Astrocyte (in vitro differentiated cells and primary cell): ENCODE results near the gene USP34. TPM values are rescaled to one million over a fixed set of nuclear protein-coding genes. Genes with fewer than 3 reads are reported as not detected.

ENCODE experiments used
- DNase-seq: peaks from one replicate; pipeline ENCODE4 v3.0.0-alpha.2; 2010; ENCODE audit warnings: low read depth
- FAIRE-seq: peaks from 2 replicates; lab custom pipeline; 2011; peaks lifted over from hg19 to GRCh38; lab: Jason Lieb, UNC
- H2AFZ ChIP-seq: 2 replicates; pipeline ENCODE4 v1.6.0; 2012; ENCODE audit warnings: low read depth, low read length, inconsistent platforms
- H3K27ac ChIP-seq: 2 replicates; pipeline ENCODE4 v1.5.1; 2011; ENCODE audit warnings: low read depth, low read length, inconsistent platforms
- H3K27me3 ChIP-seq: 2 replicates; pipeline ENCODE4 v1.6.0; 2011; ENCODE audit warnings: low read length, inconsistent platforms; ENCODE audit not compliant: insufficient read depth
- H3K36me3 ChIP-seq: 2 replicates; pipeline ENCODE4 v1.5.1; 2011; ENCODE audit warnings: low read length, inconsistent platforms; ENCODE audit not compliant: insufficient read depth
- H3K4me1 ChIP-seq: 2 replicates; pipeline ENCODE4 v1.5.1; 2011; ENCODE audit warnings: low read length, inconsistent platforms; ENCODE audit not compliant: insufficient read depth
- H3K4me2 ChIP-seq: 2 replicates; pipeline ENCODE4 v1.6.0; 2012; ENCODE audit warnings: low read length, inconsistent platforms
- H3K4me3 ChIP-seq: 2 replicates; pipeline ENCODE4 v1.5.1; 2011; ENCODE audit warnings: low read depth, mild to moderate bottlenecking, low read length, inconsistent platforms; ENCODE audit not compliant: insufficient read depth
- H3K79me2 ChIP-seq: 2 replicates; pipeline ENCODE4 v1.6.0; 2012; ENCODE audit warnings: mild to moderate bottlenecking, low read length, inconsistent platforms; ENCODE audit not compliant: insufficient read depth
- H3K9ac ChIP-seq: 2 replicates; pipeline ENCODE4 v1.6.0; 2012; ENCODE audit warnings: mild to moderate bottlenecking, low read length, inconsistent platforms
- H3K9me3 ChIP-seq: 2 replicates; pipeline ENCODE4 v1.5.1; 2012; ENCODE audit warnings: low read depth, mild to moderate bottlenecking, low read length, inconsistent platforms; ENCODE audit not compliant: insufficient read depth
- H4K20me1 ChIP-seq: 2 replicates; pipeline ENCODE4 v1.6.0; 2012; ENCODE audit warnings: low read length, inconsistent platforms; ENCODE audit not compliant: insufficient read depth
- H3K27ac Mint-ChIP-seq: one replicate; pipeline ENCODE4 v1.8.0; 2021; ENCODE audit warnings: mild to moderate bottlenecking, mixed read lengths; ENCODE audit not compliant: unreplicated experiment
- H3K27me3 Mint-ChIP-seq: one replicate; pipeline ENCODE4 v1.8.0; 2021; ENCODE audit warnings: low read depth, mixed read lengths; ENCODE audit not compliant: unreplicated experiment
- H3K36me3 Mint-ChIP-seq: one replicate; pipeline ENCODE4 v1.8.0; 2021; ENCODE audit warnings: low read depth, mixed read lengths; ENCODE audit not compliant: unreplicated experiment
- H3K4me1 Mint-ChIP-seq: one replicate; pipeline ENCODE4 v1.8.0; 2021; ENCODE audit warnings: low read depth, mixed read lengths; ENCODE audit not compliant: unreplicated experiment
- H3K4me3 Mint-ChIP-seq: one replicate; pipeline ENCODE4 v1.8.0; 2021; ENCODE audit warnings: mild to moderate bottlenecking, moderate library complexity, mixed read lengths; ENCODE audit not compliant: unreplicated experiment
- H3K9me3 Mint-ChIP-seq: one replicate; pipeline ENCODE4 v1.8.0; 2021; ENCODE audit warnings: mild to moderate bottlenecking, mixed read lengths; ENCODE audit not compliant: unreplicated experiment
- EZH2 ChIP-seq: IDR thresholded peaks from 2 replicates; pipeline ENCODE4 v1.6.1; 2012; ENCODE audit warnings: mild to moderate bottlenecking, low read length, inconsistent platforms; ENCODE audit not compliant: insufficient read depth
- total RNA-seq: library from RNA; stranded (reverse); gene quantifications from 2 replicates; pipeline ENCODE4 v1.2.1, GENCODE V29; 2021
- TF ChIP-seq, protein P1 (sequence below): IDR thresholded peaks from 2 replicates; pipeline ENCODE4 v1.5.1; 2011; ENCODE audit warnings: low read depth, mild to moderate bottlenecking, inconsistent platforms, low read length, moderate library complexity; ENCODE audit not compliant: insufficient read depth

The USP34 gene
- total RNA-seq, 1 donor from 2014 or later = 99.9 TPM

DNA sequence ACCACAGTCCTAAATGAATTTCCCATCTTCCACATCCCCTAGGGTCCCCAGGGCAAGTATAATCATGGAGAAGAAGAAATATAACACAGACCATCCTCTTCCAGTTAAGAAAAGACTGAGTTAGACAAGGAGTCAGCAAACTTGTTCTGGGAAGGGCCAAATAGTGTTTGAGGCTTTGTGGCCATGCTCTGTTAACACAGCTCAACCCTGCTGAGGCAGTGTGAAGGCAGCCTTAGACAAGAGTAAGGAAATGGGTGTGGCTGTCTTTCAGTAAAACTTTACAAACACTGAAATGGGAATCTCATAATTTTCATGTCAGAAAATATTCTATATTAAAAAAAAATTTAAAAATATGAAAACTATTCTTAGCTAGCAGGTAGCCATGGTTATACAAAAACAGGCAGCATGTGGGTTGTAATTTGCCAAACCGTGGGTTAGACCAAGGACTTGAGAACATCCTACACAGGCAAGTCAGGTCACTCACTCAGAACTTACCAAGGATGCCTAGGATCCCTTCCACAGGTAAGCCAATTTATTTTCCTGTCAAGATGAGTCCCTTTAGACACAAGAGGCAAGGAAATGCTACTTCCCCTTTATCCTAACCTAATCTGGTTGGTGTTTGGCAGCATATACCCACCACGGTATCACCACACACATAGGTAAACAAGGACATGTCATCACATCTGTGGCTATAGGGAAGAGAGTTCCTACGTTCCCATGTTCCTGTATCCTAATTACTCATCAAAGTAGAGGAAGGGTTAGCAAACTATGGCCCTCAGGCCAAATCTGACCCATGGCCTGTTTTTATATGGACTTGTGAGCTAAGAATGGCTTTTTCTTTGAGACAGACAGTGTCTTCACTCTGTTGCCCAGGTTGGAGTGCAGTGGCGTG lies 277.0 kb downstream of the USP34 start:
- no peak overlapping the region for H2AFZ ChIP-seq
- no peak for TF ChIP-seq EZH2
- TF ChIP-seq, protein P1, sequence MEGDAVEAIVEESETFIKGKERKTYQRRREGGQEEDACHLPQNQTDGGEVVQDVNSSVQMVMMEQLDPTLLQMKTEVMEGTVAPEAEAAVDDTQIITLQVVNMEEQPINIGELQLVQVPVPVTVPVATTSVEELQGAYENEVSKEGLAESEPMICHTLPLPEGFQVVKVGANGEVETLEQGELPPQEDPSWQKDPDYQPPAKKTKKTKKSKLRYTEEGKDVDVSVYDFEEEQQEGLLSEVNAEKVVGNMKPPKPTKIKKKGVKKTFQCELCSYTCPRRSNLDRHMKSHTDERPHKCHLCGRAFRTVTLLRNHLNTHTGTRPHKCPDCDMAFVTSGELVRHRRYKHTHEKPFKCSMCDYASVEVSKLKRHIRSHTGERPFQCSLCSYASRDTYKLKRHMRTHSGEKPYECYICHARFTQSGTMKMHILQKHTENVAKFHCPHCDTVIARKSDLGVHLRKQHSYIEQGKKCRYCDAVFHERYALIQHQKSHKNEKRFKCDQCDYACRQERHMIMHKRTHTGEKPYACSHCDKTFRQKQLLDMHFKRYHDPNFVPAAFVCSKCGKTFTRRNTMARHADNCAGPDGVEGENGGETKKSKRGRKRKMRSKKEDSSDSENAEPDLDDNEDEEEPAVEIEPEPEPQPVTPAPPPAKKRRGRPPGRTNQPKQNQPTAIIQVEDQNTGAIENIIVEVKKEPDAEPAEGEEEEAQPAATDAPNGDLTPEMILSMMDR = no peak
- Mint-ChIP-seq H3K9me3 (no peaks in the 10 kb centered on the region), H3K4me1 (no peaks in the 10 kb centered on the region), H3K27me3 (no peaks in the 10 kb centered on the region), H3K36me3 (peaks cover 5% of the 10 kb centered on the region), H3K27ac (peak overlapping the region; percentile 41), H3K4me3 (no peak overlapping the region)
- no peaks in the 10 kb centered on the region for H3K4me1 ChIP-seq
- H3K36me3 ChIP-seq = peaks cover 20% of the 10 kb centered on the region
- DNase-seq = no peak
- FAIRE-seq = no peak
- no peak overlapping the region for H3K9ac ChIP-seq
- no peaks in the 10 kb centered on the region for H4K20me1 ChIP-seq
- H3K79me2 ChIP-seq = no peaks in the 10 kb centered on the region
- no peak overlapping the region for H3K27ac ChIP-seq
- H3K9me3 ChIP-seq = no peaks in the 10 kb centered on the region
- H3K4me3 ChIP-seq = no peak overlapping the region
- H3K27me3 ChIP-seq = no peaks in the 10 kb centered on the region
- H3K4me2 ChIP-seq = no peak overlapping the region

DNA sequence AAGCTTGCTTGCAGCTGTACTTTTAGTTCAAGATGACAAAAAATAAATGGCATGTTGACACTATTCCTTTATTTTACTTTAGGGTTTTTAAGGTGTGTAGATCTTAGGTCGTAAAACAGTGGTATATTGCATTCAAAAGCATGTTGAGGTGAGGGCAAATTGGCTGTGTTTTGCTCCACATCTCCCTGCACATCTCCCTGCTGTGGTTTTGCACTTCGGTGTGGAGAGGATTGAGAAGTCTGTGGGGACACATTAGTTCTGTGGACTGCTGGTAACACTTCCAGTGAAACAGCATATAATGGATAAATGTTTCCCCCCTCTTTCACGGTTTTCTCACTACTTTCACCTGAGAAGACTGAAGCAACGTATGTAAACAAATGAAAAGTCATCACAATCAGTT lies 283.8 kb downstream of the USP34 start:
- Mint-ChIP-seq H3K36me3 (peaks cover 21% of the 10 kb centered on the region), H3K4me3 (no peak overlapping the region), H3K9me3 (no peaks in the 10 kb centered on the region), H3K4me1 (no peaks in the 10 kb centered on the region), H3K27ac (no peak overlapping the region), H3K27me3 (no peaks in the 10 kb centered on the region)
- Histone ChIP-seq H3K27ac (no peak overlapping the region), H3K4me1 (no peaks in the 10 kb centered on the region), H2AFZ (no peak overlapping the region), H3K9me3 (no peaks in the 10 kb centered on the region), H3K36me3 (peaks cover 60% of the 10 kb centered on the region), H3K4me2 (no peak overlapping the region), H3K4me3 (no peak overlapping the region), H3K9ac (no peak overlapping the region), H3K27me3 (no peaks in the 10 kb centered on the region), H3K79me2 (peaks cover 14% of the 10 kb centered on the region), H4K20me1 (peaks cover 10% of the 10 kb centered on the region)
- TF ChIP-seq, protein P1 = no peak
- TF ChIP-seq EZH2 = no peak
- DNase-seq = no peak
- FAIRE-seq = no peak

DNA sequence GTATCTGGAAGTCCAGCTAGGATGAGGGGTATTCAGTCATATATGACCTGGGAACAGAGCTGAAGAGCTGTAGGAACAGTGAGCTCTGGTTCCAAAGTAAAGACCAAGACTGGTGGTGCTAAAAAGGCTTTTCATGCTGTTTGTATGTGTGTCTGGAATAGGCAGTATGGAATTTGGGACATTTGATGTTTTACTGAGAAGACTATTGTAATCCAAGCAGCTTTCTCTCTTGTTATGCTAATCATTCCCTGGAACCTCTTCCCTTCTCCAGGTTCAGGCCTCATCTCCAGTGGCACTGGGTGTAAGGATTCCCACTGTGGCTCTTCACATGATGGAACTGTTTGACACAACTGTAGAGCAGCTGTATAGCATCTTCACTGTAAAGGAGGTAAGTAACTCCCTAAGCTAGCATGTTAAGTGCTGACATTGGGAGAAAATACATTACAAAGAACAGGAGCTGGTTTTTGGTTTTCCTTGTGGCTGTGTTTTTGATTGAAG lies 285.6 kb downstream of the USP34 start:
- FAIRE-seq = no peak
- H3K4me3 Mint-ChIP-seq = no peak overlapping the region

More for the DNA sequence above, 285.6 kb downstream of the USP34 start:
- H3K9ac ChIP-seq = no peak overlapping the region
- no peak overlapping the region for H3K4me2 ChIP-seq
- H3K9me3 ChIP-seq = no peaks in the 10 kb centered on the region
- H3K4me3 ChIP-seq = no peak overlapping the region
- DNase-seq = no peak
- TF ChIP-seq EZH2 = no peak
- TF ChIP-seq, protein P1 = no peak
- peaks cover 14% of the 10 kb centered on the region for H3K4me1 Mint-ChIP-seq
- H3K9me3 Mint-ChIP-seq = no peaks in the 10 kb centered on the region
- peaks cover 13% of the 10 kb centered on the region for H4K20me1 ChIP-seq
- H3K79me2 ChIP-seq = peaks cover 30% of the 10 kb centered on the region
- no peaks in the 10 kb centered on the region for H3K27me3 ChIP-seq
- H3K36me3 Mint-ChIP-seq = peaks cover 22% of the 10 kb centered on the region
- H3K36me3 ChIP-seq = peaks cover 58% of the 10 kb centered on the region
- no peak overlapping the region for H2AFZ ChIP-seq
- H3K27ac ChIP-seq = no peak overlapping the region
- H3K27me3 Mint-ChIP-seq = no peaks in the 10 kb centered on the region
- peaks cover 8% of the 10 kb centered on the region for H3K4me1 ChIP-seq
- no peak overlapping the region for H3K27ac Mint-ChIP-seq
